UCSD-AML1 (cell line): ENCODE measurements around the gene PCDHGA5.
"Not testable (repeated sequence)": the region's sequence is repeated elsewhere in the genome, so short reads cannot be mapped to it uniquely, and the experiment has no call there.

Source experiments
- DNase-seq: peaks from one replicate; lab custom pipeline; 2025; ENCODE audit not compliant: unreplicated experiment; lab: John Stamatoyannopoulos, UW

PCDHGA5 gene

DNA sequence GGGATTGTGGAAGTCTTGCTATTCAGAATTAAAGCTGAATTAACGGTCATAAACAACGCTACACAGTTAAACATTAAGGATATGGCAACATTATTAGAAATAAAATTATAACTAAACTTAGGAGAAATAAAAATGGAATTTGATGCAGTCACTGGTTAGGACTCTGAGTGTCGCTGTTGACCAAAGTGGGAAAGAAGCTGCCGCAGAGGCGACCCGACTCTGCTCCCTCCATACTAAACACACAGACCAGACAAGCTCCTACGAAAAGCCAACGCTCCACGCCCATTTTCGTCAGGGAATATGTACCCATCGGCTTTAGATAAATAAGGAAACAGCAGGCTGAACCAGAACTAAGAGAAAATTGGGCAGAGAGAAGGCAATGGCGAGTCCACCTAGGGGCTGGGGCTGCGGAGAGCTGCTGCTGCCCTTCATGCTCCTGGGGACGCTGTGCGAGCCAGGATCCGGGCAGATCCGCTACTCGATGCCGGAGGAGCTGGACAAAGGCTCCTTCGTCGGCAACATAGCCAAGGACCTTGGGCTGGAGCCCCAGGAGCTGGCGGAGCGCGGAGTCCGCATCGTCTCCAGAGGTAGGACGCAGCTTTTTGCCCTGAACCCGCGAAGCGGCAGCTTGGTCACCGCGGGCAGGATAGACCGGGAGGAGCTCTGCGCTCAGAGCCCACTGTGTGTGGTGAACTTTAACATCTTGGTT lies at the start of gene PCDHGA5:
Gene PCDHGA5, plus strand, starts transcription at position 211 of the 709 bp plus-strand sequence. Its CDS starts 169 bp downstream, at position 380.
- no peak for DNase-seq

- DNase-seq = not testable (repeated sequence)
Observed at GRCh38 chr5:141316963-141317362, 47.0 kb upstream of the PCDHGA5 start.

GRCh38 chr5:141319202-141319601 lies 44.8 kb upstream of the PCDHGA5 start:
- no peak for DNase-seq

DNA sequence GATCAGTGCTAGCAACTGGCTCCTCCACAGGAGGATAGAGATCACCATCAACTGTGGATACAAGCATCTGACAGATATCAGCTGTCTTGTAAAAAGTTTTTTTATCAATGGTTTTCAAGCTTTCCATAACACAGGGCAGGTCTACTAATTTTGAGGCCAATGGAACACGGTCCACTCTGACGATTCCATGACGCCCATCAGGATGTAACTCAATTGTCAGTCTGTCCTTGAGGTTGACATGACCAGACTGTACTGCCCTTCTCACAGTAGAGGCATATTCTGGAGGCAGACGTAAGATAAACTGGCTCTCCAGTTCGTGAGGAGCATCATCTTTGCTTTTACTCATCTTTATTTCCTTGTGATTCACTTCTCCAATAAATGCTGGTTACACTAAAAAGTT lies 44.3 kb upstream of the PCDHGA5 start:
- DNase-seq = no peak

DNA sequence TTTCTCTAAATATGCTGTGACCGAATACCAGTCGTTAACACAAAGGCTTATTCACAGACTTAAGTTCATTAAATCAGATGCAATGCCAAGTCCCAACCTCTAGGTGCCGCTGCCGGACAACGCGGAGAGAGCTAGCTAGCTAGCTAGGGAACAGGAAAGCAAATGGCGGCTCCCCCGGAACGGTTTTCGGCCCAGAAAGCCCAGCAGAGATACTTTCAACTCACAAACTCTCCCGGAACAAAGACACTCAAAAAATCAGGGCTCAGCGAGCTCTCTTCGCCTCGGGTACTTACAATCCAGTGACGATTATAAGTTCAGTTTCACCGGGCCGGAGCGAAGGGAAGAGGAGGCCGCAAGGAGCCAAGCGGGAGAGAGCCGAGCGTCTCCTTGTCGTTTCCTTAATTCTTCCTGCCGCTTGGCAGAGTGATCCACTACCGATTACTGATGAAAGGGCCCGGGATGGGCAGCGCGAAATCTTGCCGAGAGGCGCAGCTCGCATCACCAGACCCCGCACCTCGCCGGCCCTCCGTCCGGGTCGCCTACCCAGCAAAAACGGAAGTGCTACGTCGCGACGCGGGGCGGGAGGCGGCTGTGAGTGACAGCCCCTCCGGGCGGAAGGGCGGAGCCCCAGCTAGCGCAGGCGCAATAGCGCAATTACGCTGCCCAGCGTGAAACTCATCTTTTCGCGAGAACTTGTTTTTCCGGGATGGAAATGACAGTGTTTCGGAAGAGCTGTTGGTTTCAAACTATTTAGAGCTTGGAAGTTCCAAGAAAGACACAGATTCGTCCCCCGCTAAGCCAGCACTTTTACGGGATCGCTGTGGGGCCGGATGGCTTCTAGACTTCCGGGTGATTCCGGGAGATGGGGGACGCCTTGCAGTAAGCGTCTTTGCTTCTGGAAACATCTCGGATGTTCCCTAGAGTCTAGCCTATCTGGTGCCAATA lies 43.5 kb upstream of the PCDHGA5 start, which contains the start of gene TAF7:
Gene TAF7, minus strand, starts transcription at position 560 of the 945 bp plus-strand sequence. CDS start 740 bp downstream, outside the sequence.
- peak; percentile 94 for DNase-seq

DNA sequence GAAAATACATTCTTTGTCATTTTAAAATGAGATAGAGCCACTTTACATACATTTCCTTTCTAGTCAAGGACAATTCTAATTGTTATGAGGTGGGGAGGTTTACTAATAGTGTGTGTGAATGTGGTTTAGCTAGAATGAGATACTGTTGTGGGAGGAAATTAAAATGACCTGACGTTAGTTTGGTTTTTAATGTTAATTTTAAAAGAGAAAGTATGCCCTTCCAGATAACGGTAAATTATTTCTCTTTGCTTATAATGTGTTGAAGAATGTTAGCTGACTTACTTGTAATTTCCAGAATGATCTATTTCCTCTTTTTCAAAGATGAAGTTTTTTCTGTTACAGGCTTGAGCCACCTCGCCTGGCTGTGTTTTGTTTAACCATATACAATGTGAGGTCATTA lies 41.7 kb upstream of the PCDHGA5 start:
- DNase-seq = no peak

GRCh38 chr5:141326088-141326854 lies 37.7 kb upstream of the PCDHGA5 start:
- DNase-seq = peak; percentile 50

GRCh38 chr5:141328231-141328630 lies 35.7 kb upstream of the PCDHGA5 start:
- DNase-seq = no peak

DNA sequence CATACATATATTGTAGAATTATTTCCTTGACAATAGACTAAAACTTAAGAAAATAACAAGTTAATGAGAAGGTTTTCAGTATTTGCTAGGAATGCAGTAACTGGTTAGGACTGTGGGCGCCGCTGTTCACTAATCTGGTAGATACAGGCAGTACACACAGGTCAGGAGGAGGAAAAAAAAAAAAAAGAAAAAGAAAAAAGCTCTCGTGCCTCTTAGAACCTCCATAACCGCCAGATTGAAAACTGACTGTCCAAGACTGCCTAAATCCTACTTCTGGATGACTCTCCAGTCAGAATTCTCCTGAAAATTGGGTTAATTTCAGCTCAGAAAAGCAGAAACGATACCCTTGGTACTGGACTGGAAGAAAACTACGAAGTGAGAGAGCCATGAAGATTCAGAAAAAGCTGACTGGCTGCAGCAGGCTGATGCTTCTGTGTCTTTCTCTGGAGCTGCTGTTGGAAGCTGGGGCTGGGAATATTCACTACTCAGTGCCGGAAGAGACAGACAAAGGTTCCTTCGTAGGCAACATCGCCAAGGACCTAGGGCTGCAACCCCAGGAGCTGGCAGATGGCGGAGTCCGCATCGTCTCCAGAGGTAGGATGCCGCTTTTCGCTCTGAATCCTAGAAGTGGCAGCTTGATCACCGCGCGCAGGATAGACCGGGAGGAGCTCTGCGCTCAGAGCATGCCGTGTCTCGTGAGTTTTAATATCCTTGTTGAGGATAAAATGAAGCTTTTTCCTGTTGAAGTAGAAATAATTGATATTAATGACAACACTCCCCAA lies 33.5 kb upstream of the PCDHGA5 start, which contains the start of gene PCDHGA1:
Gene PCDHGA1, plus strand, starts transcription at position 216 of the 782 bp plus-strand sequence.
- peak; percentile 10 for DNase-seq

DNA sequence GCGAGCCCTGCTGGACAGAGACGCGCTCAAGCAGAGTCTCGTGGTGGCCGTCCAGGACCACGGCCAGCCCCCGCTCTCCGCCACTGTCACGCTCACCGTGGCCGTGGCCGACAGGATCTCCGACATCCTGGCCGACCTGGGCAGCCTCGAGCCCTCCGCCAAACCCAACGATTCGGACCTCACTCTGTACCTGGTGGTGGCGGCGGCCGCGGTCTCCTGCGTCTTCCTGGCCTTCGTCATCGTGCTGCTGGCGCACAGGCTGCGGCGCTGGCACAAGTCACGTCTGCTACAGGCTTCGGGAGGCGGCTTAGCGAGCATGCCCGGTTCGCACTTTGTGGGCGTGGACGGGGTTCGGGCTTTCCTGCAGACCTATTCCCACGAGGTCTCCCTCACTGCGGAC lies 31.4 kb upstream of the PCDHGA5 start:
- not testable (repeated sequence) for DNase-seq

- no peak for DNase-seq
Observed at GRCh38 chr5:141338538-141339306, 25.2 kb upstream of the PCDHGA5 start, which contains the start of gene PCDHGA2. TSS of gene PCDHGA2 (plus strand) at chr5:141338760.

GRCh38 chr5:141340781-141341354 lies 23.1 kb upstream of the PCDHGA5 start:
- DNase-seq = not testable (repeated sequence)

DNA sequence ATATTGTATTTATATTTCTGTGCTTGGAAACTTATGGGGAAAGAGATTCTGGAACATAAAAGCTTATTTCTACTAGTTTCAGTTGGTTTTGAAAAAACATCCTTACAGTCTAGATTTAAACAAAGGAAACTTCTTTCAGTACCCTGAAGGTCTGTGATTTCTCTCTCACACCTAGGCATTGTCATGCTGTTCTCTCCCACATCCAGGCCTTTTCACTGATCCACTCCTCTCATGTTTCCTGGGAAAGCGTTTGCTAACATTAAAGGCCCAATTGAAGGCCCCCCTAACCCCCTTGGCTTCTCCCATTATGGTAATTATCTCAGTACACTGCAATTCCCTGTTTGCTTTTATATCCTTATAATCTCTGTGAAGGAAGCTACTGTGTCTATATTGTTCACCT lies 21.2 kb upstream of the PCDHGA5 start:
- DNase-seq = no peak

DNA sequence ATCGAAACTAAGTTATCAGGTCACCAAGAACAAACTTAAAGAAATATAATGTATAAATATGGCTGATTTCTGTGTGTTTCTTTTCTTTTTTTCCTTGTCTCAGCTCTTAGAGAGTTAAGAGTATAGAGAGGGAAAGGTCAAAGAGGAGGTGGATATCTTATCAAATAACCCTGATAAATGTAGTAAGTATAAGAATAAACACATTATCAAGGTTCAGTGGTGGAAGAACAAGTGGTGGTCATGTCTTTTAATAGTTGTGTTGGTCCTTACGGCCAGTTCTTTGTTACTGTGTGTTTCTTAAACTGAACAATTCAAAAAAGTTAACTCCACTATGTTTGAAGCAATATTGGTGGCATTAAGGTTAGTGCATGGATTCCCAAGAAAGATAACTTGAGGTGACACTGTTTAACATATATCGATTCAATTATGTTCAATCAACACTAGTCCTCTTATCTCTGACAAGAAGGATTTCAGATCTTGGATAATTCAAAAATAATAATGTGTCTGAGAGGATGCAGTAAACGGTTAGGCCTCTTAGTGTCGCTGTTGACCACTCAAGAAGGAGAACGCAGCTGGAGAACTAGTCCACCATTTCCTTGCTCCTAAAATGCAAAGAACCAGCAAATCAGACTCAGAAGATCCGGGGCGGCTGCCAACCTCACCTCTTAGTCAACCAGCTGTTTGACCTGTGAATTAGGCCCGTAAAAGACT lies 20.6 kb upstream of the PCDHGA5 start, which contains the start of gene PCDHGA3:
Gene PCDHGA3, plus strand, starts transcription at position 588 of the 711 bp plus-strand sequence. CDS start 205 bp downstream, outside the sequence.
- no peak for DNase-seq

- no peak for DNase-seq
Observed at GRCh38 chr5:141343953-141344463, 20.0 kb upstream of the PCDHGA5 start.

DNA sequence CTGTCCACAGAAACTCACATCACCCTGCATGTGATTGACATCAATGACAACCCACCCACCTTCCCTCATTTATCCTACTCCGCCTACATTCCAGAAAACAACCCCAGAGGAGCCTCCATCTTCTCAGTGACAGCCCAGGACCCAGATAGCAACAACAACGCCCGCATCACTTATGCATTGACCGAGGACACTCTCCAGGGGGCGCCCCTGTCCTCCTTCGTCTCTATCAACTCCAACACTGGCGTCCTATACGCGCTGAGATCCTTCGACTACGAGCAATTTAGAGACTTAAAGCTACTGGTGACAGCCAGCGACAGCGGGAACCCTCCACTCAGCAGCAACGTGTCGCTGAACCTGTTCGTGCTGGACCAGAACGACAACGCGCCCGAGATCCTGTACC lies 18.6 kb upstream of the PCDHGA5 start:
- no peak for DNase-seq

- not testable (repeated sequence) for DNase-seq
Observed at GRCh38 chr5:141346017-141346416, 17.9 kb upstream of the PCDHGA5 start.
